HG03571 (cell line): ENCODE results near the gene ALMS1.
"Not testable (repeated sequence)": the region's sequence is repeated elsewhere in the genome, so short reads cannot be mapped to it uniquely, and the experiment has no call there.

Experiments used
- ATAC-seq: cut with Tn5 transposase; IDR thresholded peaks from one replicate; pipeline ENCODE4 v1.9.1; 2021; ENCODE audit not compliant: unreplicated experiment

The ALMS1 gene

GRCh38 chr2:73489053-73489452, 103.4 kb downstream of the ALMS1 start:
- ATAC-seq: no peak

GRCh38 chr2:73494031-73494430, 108.4 kb downstream of the ALMS1 start:
- no peak for ATAC-seq

GRCh38 chr2:73503992-73504570, 118.4 kb downstream of the ALMS1 start:
- no peak for ATAC-seq

GRCh38 chr2:73504850-73505249, 119.2 kb downstream of the ALMS1 start:
- ATAC-seq: not testable (repeated sequence)

- not testable (repeated sequence) for ATAC-seq
These were observed 124.8 kb downstream of the ALMS1 start for GRCh38 chr2:73510470-73510869.

GRCh38 chr2:73516033-73516432, 130.4 kb downstream of the ALMS1 start:
- ATAC-seq: no peak

- ATAC-seq: no peak
These were observed 143.1 kb downstream of the ALMS1 start for GRCh38 chr2:73528688-73529087.

- not testable (repeated sequence) for ATAC-seq
These were observed 145.1 kb downstream of the ALMS1 start for GRCh38 chr2:73530773-73531172.

- no peak for ATAC-seq
These were observed 146.7 kb downstream of the ALMS1 start for GRCh38 chr2:73532381-73532780.

- no peak for ATAC-seq
These were observed 150.7 kb downstream of the ALMS1 start for GRCh38 chr2:73536133-73536840.

- ATAC-seq: not testable (repeated sequence)
These were observed 175.2 kb downstream of the ALMS1 start for GRCh38 chr2:73560875-73561274.

- no peak for ATAC-seq
These were observed 175.8 kb downstream of the ALMS1 start for GRCh38 chr2:73561422-73561821.

GRCh38 chr2:73564986-73565385, 179.3 kb downstream of the ALMS1 start:
- ATAC-seq: no peak

GRCh38 chr2:73566288-73566878, 180.7 kb downstream of the ALMS1 start:
- no peak for ATAC-seq

- ATAC-seq: no peak
These were observed 189.6 kb downstream of the ALMS1 start for GRCh38 chr2:73575261-73575660.

GRCh38 chr2:73582364-73582763, 196.7 kb downstream of the ALMS1 start:
- no peak for ATAC-seq

- no peak for ATAC-seq
These were observed 202.5 kb downstream of the ALMS1 start for GRCh38 chr2:73588177-73588576.

GRCh38 chr2:73593680-73594079, 208.0 kb downstream of the ALMS1 start:
- no peak for ATAC-seq

- no peak for ATAC-seq
These were observed 208.6 kb downstream of the ALMS1 start for GRCh38 chr2:73594251-73594650.

GRCh38 chr2:73601780-73602179, 216.1 kb downstream of the ALMS1 start:
- ATAC-seq: no peak

GRCh38 chr2:73603099-73603588, 217.5 kb downstream of the ALMS1 start:
- not testable (repeated sequence) for ATAC-seq

- ATAC-seq: not testable (repeated sequence)
These were observed 219.0 kb downstream of the ALMS1 start for GRCh38 chr2:73604589-73604988.
